Gastroesophageal sphincter (tissue), 3 donors: Measurements from ENCODE around the gene EPG5.
"Not testable (repeated sequence)": the region's sequence is repeated elsewhere in the genome, so short reads cannot be mapped to it uniquely, and the experiment has no call there.

Source experiments
- CTCF ChIP-seq, 4 experiments: fragments of 200-600 bp in 2 of 4; fragments of 450-650 bp in 2 of 4; sonication (generic) in 1 of 4; IDR thresholded peaks; one replicate each; pipeline ENCODE4 v1.5.1; 2017 to 2019; ENCODE audit warnings: antibody characterized with exemption in 4 of 4, mild to moderate bottlenecking in 2 of 4, moderate library complexity in 2 of 4
- POLR2A ChIP-seq, 2 donors: fragments of 450-650 bp; IDR thresholded peaks; one replicate each; pipeline ENCODE4 v1.6.1; 2017; ENCODE audit warnings: antibody characterized with exemption in 2 of 2, mild to moderate bottlenecking in 2 of 2, moderate library complexity in 1 of 2

GRCh38 chr18:45964913-45965312 is 2.2 kb downstream of the EPG5 start:
- not testable (repeated sequence) for TF ChIP-seq POLR2A, CTCF (IDR thresholded peaks at IDR 0.05)
